NCI-H226 (cell line): ENCODE results near the gene ZC3H12A.

Source experiments
- DNase-seq: peaks from one replicate; pipeline ENCODE4 v3.0.0-alpha.2; 2015

Gene ZC3H12A

DNA sequence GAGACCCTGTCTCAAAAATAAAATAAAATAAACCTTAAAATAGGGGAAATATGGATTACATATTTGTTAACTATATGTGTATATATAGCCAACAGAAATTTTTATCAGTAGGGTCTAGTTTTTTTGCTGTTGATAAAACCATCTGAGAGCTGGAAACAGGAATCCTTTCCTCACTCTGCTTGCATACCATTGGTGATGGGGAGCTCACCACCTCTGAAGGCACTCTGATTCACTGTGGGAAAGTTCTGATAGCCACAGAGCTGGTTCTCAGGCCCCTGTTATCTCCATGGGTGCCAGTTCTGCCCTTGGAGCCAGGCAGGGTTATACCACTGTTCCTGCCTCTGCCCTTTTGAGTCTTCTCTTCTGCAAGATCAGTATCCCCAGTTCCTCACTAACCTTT, 17.8 kb upstream of the ZC3H12A start:
- no peak for DNase-seq

- DNase-seq: no peak
Observed at GRCh38 chr1:37458551-37458950, 15.8 kb upstream of the ZC3H12A start.

DNA sequence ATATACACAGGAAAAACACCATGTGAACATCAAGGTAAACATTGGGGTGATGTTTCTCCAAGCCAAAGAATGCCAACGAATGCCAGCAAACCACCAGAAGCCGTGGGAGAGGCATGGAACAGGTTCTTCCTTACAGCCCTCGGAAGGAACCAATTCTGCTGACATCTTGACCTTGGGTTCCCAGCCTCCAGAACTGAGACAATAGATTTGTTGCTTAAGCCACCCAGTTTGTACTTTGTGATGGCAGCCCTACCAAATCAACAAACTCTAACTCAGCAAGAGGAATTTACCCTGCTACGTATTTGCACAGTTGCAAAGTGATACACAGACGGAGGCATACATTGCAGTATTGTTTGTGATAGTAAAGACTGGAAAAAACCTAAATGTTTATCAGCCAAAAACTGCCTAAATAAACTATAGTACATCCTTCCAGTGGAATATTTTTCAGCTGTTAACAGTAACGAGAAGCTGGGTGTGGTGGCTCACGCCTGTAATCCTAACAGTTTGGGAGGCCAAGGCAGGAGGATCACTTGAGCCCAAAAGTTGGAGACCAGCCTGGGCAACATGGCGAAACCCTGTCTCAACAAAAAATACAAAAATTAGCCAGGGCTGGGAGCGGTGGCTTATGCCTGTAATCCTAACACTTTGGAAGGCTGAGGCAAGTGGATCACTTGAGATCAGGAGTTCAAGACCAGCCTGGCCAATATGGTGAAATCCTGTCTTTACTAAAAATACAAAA, 12.5 kb upstream of the ZC3H12A start:
- no peak for DNase-seq

DNA sequence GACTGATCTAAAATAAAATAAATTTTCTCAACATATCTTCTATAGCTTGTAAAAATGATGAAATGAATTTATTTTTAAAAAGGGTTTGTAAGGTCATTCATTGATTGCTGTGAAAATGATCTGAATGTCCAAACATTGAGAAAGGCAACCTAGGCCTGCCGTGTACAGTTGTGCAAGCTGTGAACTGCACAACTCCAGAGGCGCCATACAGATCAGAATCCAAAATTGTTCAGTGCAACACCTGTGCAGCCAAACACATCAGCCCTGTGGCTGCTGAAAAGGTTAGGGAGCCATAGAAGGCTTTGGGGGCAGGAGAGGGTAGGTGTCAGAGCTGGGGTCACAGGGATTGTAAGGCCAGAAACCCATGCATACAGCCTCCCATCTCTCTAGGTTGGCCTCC, 9.9 kb upstream of the ZC3H12A start:
- DNase-seq: no peak

DNA sequence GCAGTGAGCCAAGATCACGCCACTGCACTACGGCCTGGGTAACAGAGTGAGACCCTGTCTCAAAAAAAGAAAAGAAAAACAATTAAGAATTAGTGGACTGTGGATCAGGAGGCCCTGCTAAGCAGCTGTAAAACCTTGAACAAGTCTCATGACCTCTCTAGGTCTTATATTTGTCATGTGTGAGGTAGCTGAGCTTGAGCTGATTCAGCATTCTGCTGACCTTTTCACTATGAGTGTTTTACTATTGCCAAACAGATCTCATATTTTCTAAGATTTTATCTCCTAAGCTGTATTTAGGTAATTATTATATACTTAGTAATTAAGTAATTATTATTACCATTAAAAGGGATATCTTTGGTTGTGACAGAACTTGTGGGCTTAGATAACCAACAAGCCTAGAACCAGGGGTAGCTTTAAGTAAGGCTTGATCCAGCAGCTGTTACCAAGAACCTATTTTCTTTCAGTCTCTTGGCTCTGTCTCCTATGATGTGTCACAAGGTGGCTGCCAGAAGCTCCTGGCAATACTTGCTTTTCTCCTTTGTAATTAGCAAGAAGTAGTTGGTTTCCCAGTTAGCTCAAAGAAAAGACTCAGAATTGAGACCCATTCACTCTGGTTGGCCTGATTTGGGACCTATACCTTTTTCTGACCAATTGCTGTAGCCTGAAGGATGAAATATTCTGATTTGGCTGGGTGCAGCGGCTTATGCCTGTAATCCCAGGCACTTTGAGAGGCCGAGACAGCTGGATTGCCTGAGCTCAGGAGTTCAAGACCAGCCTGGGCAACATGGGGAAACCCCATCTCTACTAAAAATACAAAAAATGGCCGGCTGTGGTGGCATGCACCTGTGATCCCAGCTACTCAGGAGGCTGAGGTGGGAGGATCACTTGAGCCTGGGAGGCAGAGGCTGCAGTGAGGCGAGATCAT, 8.5 kb upstream of the ZC3H12A start:
- no peak for DNase-seq

DNA sequence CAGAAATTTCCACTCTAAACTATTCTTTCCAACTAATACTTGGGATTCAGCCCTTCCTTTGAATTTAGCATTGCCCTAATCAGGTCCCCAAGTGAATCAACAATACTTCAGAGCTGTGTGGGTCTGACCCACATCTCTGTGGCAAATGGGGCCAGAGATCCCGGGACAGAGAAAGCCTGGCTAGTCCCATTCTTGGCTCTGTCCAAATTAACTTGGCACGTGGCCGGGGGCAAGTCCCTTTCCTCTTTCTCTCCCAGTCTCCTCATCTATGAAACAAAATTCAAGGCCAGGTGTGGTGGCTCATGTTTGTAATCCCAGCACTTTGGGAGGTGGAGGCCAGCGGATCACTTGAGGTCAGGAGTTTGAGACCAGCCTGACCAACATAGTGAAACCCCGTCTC, 6.3 kb upstream of the ZC3H12A start:
- no peak for DNase-seq

GRCh38 chr1:37469386-37469785, 5.0 kb upstream of the ZC3H12A start:
- no peak for DNase-seq

DNA sequence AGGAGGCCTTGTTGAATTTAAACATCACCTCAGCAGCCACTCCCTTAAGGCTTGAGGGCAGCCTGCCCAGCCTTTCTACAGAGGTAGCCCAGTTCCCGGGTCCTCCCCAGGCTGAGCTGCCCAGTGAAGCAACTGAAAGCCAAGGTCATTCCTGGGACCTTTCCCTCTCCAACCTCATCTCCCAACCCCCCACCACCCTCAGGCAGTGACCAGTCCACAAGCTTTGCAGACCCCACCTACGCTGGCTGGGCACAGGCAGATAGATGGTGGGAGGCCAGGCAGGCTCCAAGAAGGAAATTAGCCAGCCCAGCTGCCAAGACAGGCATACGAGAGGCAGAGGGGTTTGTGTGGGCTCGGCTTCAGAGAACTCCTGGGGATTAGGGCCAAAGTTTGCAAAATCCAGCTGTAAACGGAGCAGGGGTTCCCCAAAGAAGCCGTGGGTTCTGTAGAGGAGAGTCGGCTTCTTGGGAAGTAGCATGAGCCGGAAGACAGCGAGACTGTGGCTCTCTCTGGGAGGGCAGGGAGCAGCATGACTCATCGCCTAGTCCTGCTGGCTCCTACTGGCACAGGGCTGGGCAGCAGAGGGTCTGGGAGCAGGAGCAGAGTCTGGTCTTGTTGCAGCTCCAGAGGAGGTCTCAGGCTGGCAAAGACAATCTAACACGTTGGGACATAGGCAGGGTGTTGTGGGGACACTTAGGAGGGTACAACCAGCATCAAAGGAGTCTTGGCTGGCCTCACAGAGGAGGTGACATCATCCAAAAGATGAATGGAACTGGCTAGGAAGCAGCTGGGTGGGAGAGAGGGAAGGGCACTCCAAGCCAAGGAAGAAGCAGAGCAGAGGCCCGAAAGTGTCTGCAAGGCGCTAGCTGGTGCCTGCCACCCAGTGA, 2.8 kb upstream of the ZC3H12A start:
- DNase-seq: peak; percentile 97

- no peak for DNase-seq
Observed at GRCh38 chr1:37472281-37472680, 2.1 kb upstream of the ZC3H12A start.

- no peak for DNase-seq
Observed at GRCh38 chr1:37472994-37473393, 1.4 kb upstream of the ZC3H12A start.

DNA sequence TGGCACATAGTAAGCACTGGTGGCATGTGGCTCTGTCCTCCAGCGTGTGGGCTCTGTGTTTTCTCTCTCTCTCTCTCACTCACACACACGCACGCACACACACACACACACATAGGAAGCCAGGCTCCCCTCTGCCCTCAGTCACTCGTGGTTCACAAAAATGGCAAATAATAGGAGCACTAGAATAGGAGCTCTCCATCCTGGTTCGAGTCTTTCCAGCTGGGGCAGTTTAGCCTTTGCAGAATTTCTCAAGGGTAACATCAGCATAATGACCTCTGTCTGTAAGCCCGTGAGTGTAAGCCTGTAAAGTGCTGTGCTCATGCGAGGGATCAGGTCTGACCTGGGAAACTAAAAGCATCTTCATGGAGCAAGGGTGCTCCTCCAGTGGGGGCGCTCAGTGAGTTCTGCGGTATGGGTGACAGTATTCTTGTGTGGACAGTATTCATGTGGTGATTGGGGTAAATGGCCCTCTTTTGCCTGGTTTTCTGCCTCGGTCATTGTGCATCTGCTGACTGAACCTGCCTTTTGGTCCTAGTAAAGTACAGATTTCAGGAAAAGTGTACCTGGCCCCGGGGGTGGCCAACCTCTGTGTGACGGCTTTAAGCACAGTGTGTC, 842 bp upstream of the ZC3H12A start:
- no peak for DNase-seq

GRCh38 chr1:37474697-37475379, 458 bp downstream of the ZC3H12A start:
- DNase-seq: no peak

- no peak for DNase-seq
Observed at GRCh38 chr1:37475380-37476086, 1.2 kb downstream of the ZC3H12A start.

GRCh38 chr1:37476087-37476452, 1.7 kb downstream of the ZC3H12A start:
- DNase-seq: no peak

- peak; percentile 95 for DNase-seq
Observed at GRCh38 chr1:37476460-37477197, 2.2 kb downstream of the ZC3H12A start.

DNA sequence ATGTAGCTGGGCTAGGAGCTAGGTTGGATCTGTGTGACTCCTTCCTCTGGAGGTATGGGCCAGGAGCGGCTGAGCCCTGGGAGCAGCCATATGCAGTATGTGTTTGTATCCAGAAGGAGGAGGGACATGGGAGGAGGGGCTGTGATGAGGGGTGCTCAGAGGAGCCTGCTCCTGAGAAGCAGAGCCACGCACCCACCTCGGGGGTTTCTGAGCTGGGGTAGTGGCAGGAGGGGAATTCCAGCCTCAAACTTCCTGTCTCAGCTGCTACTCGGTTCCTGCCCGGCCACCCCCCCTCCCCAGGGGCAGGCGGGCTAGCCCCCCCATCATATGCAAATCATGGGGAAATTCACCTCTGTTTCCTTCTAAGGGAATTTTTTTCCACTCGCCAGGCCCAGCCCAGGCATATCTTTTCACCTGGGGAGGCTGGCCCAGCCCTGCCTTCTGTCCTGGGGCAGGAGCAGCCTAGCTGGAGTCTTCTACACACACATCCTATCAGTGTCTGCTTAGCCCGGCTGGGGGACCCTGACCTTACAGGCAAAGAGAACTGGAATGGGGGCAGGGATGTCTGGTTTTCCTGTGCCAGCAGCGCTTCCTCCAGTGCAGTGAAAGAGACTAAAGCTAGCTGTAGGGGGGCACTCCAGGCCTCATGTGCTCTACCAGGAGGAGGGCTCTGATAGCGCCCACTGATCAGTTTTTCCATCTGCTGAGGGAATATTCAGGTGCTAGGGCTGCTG, 3.0 kb downstream of the ZC3H12A start:
- peak; percentile 87 for DNase-seq

- peak; percentile 44 for DNase-seq
Observed at GRCh38 chr1:37477946-37478345, 3.6 kb downstream of the ZC3H12A start.

- peak; percentile 71 for DNase-seq
Observed at GRCh38 chr1:37478451-37478881, 4.1 kb downstream of the ZC3H12A start.

DNA sequence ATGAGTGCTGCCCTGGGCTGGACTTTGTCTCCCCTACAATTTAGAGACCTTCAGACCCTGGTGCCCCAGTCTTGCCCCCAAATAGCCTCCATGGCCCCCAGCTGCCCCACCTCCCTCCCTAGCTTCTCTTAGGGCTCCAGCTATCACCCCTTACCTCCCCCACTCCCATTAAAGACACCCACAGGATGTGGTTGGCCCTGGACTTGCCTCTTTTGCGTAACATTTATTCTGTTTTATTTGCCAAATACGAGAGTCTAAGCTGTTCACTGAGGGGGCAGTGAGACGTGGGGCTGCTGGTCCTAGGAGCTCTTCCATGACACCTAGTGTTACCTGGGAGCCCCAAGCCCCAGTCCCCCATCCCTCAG, 4.5 kb downstream of the ZC3H12A start:
- DNase-seq: peak; percentile 76
